Stimulated activated CD8-positive, alpha-beta memory T cell treated with anti-CD3 and anti-CD28 coated beads, Interleukin-4, amount 100 ng/mL, for 4 hours (primary cell): ENCODE data around the gene GALNT10.
A peak's percentile ranks its signal among the peaks of the same experiment; 100 is the strongest.

Experiments used
- DNase-seq, 2 donors: peaks; one replicate each; pipeline ENCODE4 v3.0.0-alpha.2; 2020; ENCODE audit warnings: low read depth in 2 of 2, low spot score in 1 of 2

Gene GALNT10

GRCh38 chr5:154202379-154203260 lies 12.1 kb downstream of the GALNT10 start:
- no peak for DNase-seq

GRCh38 chr5:154203798-154204578 lies 13.5 kb downstream of the GALNT10 start:
- DNase-seq = no peak

- DNase-seq = no peak
Measured at GRCh38 chr5:154205441-154206117, 15.0 kb downstream of the GALNT10 start.

- DNase-seq = no peak
Measured at GRCh38 chr5:154206311-154206710, 15.8 kb downstream of the GALNT10 start.

- no peak for DNase-seq
Measured at GRCh38 chr5:154207204-154207603, 16.7 kb downstream of the GALNT10 start.

- no peak for DNase-seq
Measured at GRCh38 chr5:154209591-154210081, 19.1 kb downstream of the GALNT10 start.

- no peak for DNase-seq
Measured at GRCh38 chr5:154210163-154210562, 19.6 kb downstream of the GALNT10 start.

GRCh38 chr5:154211641-154212390 lies 21.3 kb downstream of the GALNT10 start:
- DNase-seq = no peak

GRCh38 chr5:154213592-154213991 lies 23.1 kb downstream of the GALNT10 start:
- no peak for DNase-seq

- no peak for DNase-seq
Measured at GRCh38 chr5:154214371-154215106, 24.0 kb downstream of the GALNT10 start.

GRCh38 chr5:154215571-154216325 lies 25.2 kb downstream of the GALNT10 start:
- DNase-seq = no peak

GRCh38 chr5:154217462-154217861 lies 26.9 kb downstream of the GALNT10 start:
- no peak for DNase-seq

- no peak for DNase-seq
Measured at GRCh38 chr5:154218786-154219185, 28.3 kb downstream of the GALNT10 start.

GRCh38 chr5:154220625-154221024 lies 30.1 kb downstream of the GALNT10 start:
- no peak for DNase-seq

- DNase-seq = peak in 1 of 2 donors; percentile 18
Measured at GRCh38 chr5:154221371-154221896, 30.9 kb downstream of the GALNT10 start.

GRCh38 chr5:154222414-154222813 lies 31.9 kb downstream of the GALNT10 start:
- no peak for DNase-seq

- DNase-seq = no peak
Measured at GRCh38 chr5:154223320-154223719, 32.8 kb downstream of the GALNT10 start.

GRCh38 chr5:154227090-154227489 lies 36.6 kb downstream of the GALNT10 start:
- no peak for DNase-seq

GRCh38 chr5:154228696-154229095 lies 38.2 kb downstream of the GALNT10 start:
- DNase-seq = no peak
